Nephron (organoid): ENCODE measurements around the gene POLR2J.

Experiments used
- H3K27ac Mint-ChIP-seq, 3 experiments: 2 replicates each; pipeline ENCODE4 v1.8.0; 2020; ENCODE audit warnings: mixed read lengths in 3 of 3, mild to moderate bottlenecking in 2 of 3, moderate library complexity in 1 of 3
- H3K27me3 Mint-ChIP-seq: 2 replicates; pipeline ENCODE4 v1.8.0; 2021; ENCODE audit warnings: low read depth, mild to moderate bottlenecking, moderate library complexity, mixed read lengths
- H3K36me3 Mint-ChIP-seq: 2 replicates; pipeline ENCODE4 v1.8.0; 2020; ENCODE audit warnings: low read depth, mixed read lengths
- H3K4me1 Mint-ChIP-seq: 2 replicates; pipeline ENCODE4 v1.8.0; 2020; ENCODE audit warnings: mixed read lengths
- H3K4me3 Mint-ChIP-seq, 3 experiments: 2 replicates each; pipeline ENCODE4 v1.8.0; 2020; ENCODE audit warnings: mild to moderate bottlenecking in 3 of 3, mixed read lengths in 3 of 3, moderate library complexity in 2 of 3
- H3K9me3 Mint-ChIP-seq: 2 replicates; pipeline ENCODE4 v1.8.0; 2020; ENCODE audit warnings: mixed read lengths
- CTCF ChIP-seq, 3 experiments: fragments of 200-600 bp; sonication (generic); IDR thresholded peaks; one replicate each; pipeline ENCODE4 v1.5.0; 2021; ENCODE audit warnings: antibody characterized with exemption in 3 of 3; ENCODE audit not compliant: unreplicated experiment in 3 of 3

Gene POLR2J

GRCh38 chr7:102467581-102468477 is 10.9 kb downstream of the POLR2J start:
- TF ChIP-seq CTCF (IDR thresholded peaks at IDR 0.05; ENCODE audit: unreplicated experiment in 3 of 3): no peak
- Mint-ChIP-seq H3K36me3 (peaks cover 11% of the 10 kb centered on the region), H3K9me3 (no peaks in the 10 kb centered on the region), H3K27ac (no peak overlapping the region), H3K4me3 (peak overlapping the region in 2 of 3 experiments; percentile 99), H3K27me3 (no peaks in the 10 kb centered on the region), H3K4me1 (peaks cover 9% of the 10 kb centered on the region)

GRCh38 chr7:102466097-102466496 is 12.6 kb downstream of the POLR2J start:
- Mint-ChIP-seq H3K4me3 (peak overlapping the region; percentile 98 to 99 (median 99)), H3K27me3 (no peaks in the 10 kb centered on the region), H3K4me1 (peaks cover 9% of the 10 kb centered on the region), H3K36me3 (peaks cover 13% of the 10 kb centered on the region), H3K27ac (no peak overlapping the region), H3K9me3 (no peaks in the 10 kb centered on the region)
- TF ChIP-seq CTCF (IDR thresholded peaks at IDR 0.05; ENCODE audit: unreplicated experiment in 3 of 3): no peak

GRCh38 chr7:102464577-102465280 is 14.0 kb downstream of the POLR2J start, which contains the start of the genes ALKBH4 and LRWD1:
ALKBH4 (minus strand) TSS chr7:102464863; CDS start chr7:102464836, 27 bp downstream.
LRWD1 (plus strand) TSS chr7:102464984; CDS start chr7:102465081, 97 bp downstream.
- TF ChIP-seq CTCF (IDR thresholded peaks at IDR 0.05; ENCODE audit: unreplicated experiment in 3 of 3): peak in 1 of 3 experiments; percentile 33
- H3K4me1 Mint-ChIP-seq: peaks cover 9% of the 10 kb centered on the region
- H3K36me3 Mint-ChIP-seq: peaks cover 11% of the 10 kb centered on the region
- H3K27me3 Mint-ChIP-seq: no peaks in the 10 kb centered on the region
- H3K27ac Mint-ChIP-seq: peak within 1 kb of the TSS; percentile 64 to 93 (median 82)
- H3K4me3 Mint-ChIP-seq: peak within 1 kb of the TSS; percentile 98 to 99 (median 99)
- H3K9me3 Mint-ChIP-seq: no peaks in the 10 kb centered on the region

- H3K4me1 Mint-ChIP-seq: peaks cover 9% of the 10 kb centered on the region
- H3K36me3 Mint-ChIP-seq: peaks cover 11% of the 10 kb centered on the region
- peak overlapping the region; percentile 98 to 99 (median 99) for H3K4me3 Mint-ChIP-seq
- no peak for TF ChIP-seq CTCF (IDR thresholded peaks at IDR 0.05; ENCODE audit: unreplicated experiment in 3 of 3)
- H3K9me3 Mint-ChIP-seq: no peaks in the 10 kb centered on the region
- no peaks in the 10 kb centered on the region for H3K27me3 Mint-ChIP-seq
- peak overlapping the region; percentile 64 to 93 (median 82) for H3K27ac Mint-ChIP-seq
Observed at GRCh38 chr7:102463841-102464576, 14.7 kb downstream of the POLR2J start.

- peaks cover 23% of the 10 kb centered on the region for H3K36me3 Mint-ChIP-seq
- H3K27ac Mint-ChIP-seq: no peak overlapping the region
- no peak for TF ChIP-seq CTCF (IDR thresholded peaks at IDR 0.05; ENCODE audit: unreplicated experiment in 3 of 3)
- peak overlapping the region in 1 of 3 experiments; percentile 32 for H3K4me3 Mint-ChIP-seq
- H3K4me1 Mint-ChIP-seq: peaks cover 9% of the 10 kb centered on the region
- no peaks in the 10 kb centered on the region for H3K9me3 Mint-ChIP-seq
- H3K27me3 Mint-ChIP-seq: no peaks in the 10 kb centered on the region
Observed at GRCh38 chr7:102460467-102460866, 18.3 kb downstream of the POLR2J start.
